Tibial nerve (tissue), 4 donors: ENCODE measurements around the gene MKLN1. TPM values are rescaled to one million over a fixed set of nuclear protein-coding genes. Genes with fewer than 3 reads are reported as not detected.
"Not testable (repeated sequence)": the region's sequence is repeated elsewhere in the genome, so short reads cannot be mapped to it uniquely, and the experiment has no call there.

Source experiments
- DNase-seq, 2 donors: peaks; one replicate each; pipeline ENCODE4 v3.0.0-alpha.2; 2019; ENCODE audit warnings: low spot score in 2 of 2
- H3K27ac ChIP-seq, 4 donors: fragments of 200-600 bp; sonication (generic) in 3 of 4; one replicate each; pipeline ENCODE4 v1.5.1; 2017 to 2019; ENCODE audit warnings: mild to moderate bottlenecking in 1 of 4
- H3K27me3 ChIP-seq, 2 donors: fragments of 200-600 bp; sonication (generic) in 1 of 2; one replicate each; pipeline versions ENCODE4 v1.5.1 to v1.6.0; 2017 to 2019
- H3K36me3 ChIP-seq, 3 donors: fragments of 200-600 bp; sonication (generic); one replicate each; pipeline ENCODE4 v1.5.1; 2018 to 2019
- H3K4me1 ChIP-seq, 4 donors: fragments of 200-600 bp; sonication (generic) in 3 of 4; one replicate each; pipeline ENCODE4 v1.5.1; 2017 to 2019
- H3K4me3 ChIP-seq, 4 donors: fragments of 200-600 bp; sonication (generic) in 3 of 4; one replicate each; pipeline ENCODE4 v1.5.1; 2017 to 2019; ENCODE audit warnings: mild to moderate bottlenecking in 1 of 4, moderate library complexity in 1 of 4
- H3K9me3 ChIP-seq, 4 donors: fragments of 200-600 bp; sonication (generic) in 3 of 4; one replicate each; pipeline ENCODE4 v1.5.1; 2017 to 2019
- EP300 ChIP-seq, 2 donors: sonication (generic); formaldehyde crosslinking; IDR thresholded peaks; one replicate each; pipeline ENCODE4 v1.6.1; 2017; ENCODE audit warnings: antibody characterized with exemption in 2 of 2, mild to moderate bottlenecking in 1 of 2
- POLR2A ChIP-seq, 2 donors: fragments of 450-650 bp; IDR thresholded peaks; one replicate each; pipeline ENCODE4 v1.6.1; 2017; ENCODE audit warnings: antibody characterized with exemption in 2 of 2, mild to moderate bottlenecking in 2 of 2, moderate library complexity in 2 of 2
- WGBS, 2 donors: methylation state at CpG; one replicate each; pipeline ENCODE4 v1.1.5; 2018; 5-methylcytosine and 5-hydroxymethylcytosine counted together
- total RNA-seq, 4 donors: library from RNA; depleted of rRNA; stranded (reverse); fragments of >200 nt; gene quantifications; one replicate each; pipeline ENCODE4 v1.1.0, GENCODE V29; 2016
- TF ChIP-seq, protein P1 (sequence below), 5 experiments: fragments of 200-600 bp in 3 of 5; fragments of 450-650 bp in 2 of 5; sonication (generic) in 3 of 5; IDR thresholded peaks; one replicate each; pipeline ENCODE4 v1.5.1; 2016 to 2019; ENCODE audit warnings: antibody characterized with exemption in 5 of 5, mild to moderate bottlenecking in 3 of 5, moderate library complexity in 2 of 5

Gene MKLN1
- total RNA-seq, 4 donors from 2014 or later = 86.4 to 143 (median 95.0) TPM

DNA sequence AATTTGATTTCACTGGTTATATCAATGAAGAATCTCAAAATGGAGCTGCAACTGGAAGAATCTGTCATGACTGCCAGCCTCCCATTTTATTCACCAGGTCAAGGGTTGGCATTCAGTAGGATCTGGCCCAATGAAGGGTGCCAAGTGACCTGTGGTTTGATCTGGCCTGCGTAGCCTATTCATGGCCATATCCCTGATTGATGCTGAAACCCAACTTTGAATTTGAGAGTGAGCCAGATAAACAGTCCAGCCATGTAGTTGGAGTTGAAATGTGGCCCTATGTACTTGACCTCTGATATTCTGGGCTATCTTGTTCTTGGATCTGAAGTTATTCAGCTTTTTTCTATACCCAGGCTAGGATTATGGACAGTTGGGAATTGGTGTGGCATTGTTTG lies 1.5 kb downstream of the MKLN1 start:
- DNase-seq = peak in 1 of 2 donors; percentile 42
- WGBS, 2 donors = 7 to 8% methylated on average over 1 of the region's 1 CpG
- TF ChIP-seq, protein P1, sequence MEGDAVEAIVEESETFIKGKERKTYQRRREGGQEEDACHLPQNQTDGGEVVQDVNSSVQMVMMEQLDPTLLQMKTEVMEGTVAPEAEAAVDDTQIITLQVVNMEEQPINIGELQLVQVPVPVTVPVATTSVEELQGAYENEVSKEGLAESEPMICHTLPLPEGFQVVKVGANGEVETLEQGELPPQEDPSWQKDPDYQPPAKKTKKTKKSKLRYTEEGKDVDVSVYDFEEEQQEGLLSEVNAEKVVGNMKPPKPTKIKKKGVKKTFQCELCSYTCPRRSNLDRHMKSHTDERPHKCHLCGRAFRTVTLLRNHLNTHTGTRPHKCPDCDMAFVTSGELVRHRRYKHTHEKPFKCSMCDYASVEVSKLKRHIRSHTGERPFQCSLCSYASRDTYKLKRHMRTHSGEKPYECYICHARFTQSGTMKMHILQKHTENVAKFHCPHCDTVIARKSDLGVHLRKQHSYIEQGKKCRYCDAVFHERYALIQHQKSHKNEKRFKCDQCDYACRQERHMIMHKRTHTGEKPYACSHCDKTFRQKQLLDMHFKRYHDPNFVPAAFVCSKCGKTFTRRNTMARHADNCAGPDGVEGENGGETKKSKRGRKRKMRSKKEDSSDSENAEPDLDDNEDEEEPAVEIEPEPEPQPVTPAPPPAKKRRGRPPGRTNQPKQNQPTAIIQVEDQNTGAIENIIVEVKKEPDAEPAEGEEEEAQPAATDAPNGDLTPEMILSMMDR (IDR thresholded peaks at IDR 0.05) = no peak
- TF ChIP-seq EP300 (IDR thresholded peaks at IDR 0.05) (peak in 1 of 2 donors; percentile 90), POLR2A (IDR thresholded peaks at IDR 0.05) (peak in 1 of 2 donors; percentile 31)
- H3K9me3 ChIP-seq = no peaks in the 10 kb centered on the region
- H3K4me1 ChIP-seq = peaks cover 0 to 48% (median 19%) of the 10 kb centered on the region in 4 donors
- H3K36me3 ChIP-seq = peaks cover 0 to 5% (median 0%) of the 10 kb centered on the region in 3 donors
- peak overlapping the region; percentile 96 to 100 (median 98) for H3K27ac ChIP-seq
- H3K27me3 ChIP-seq = no peaks in the 10 kb centered on the region
- H3K4me3 ChIP-seq = peak overlapping the region; percentile 83 to 96 (median 94)

DNA sequence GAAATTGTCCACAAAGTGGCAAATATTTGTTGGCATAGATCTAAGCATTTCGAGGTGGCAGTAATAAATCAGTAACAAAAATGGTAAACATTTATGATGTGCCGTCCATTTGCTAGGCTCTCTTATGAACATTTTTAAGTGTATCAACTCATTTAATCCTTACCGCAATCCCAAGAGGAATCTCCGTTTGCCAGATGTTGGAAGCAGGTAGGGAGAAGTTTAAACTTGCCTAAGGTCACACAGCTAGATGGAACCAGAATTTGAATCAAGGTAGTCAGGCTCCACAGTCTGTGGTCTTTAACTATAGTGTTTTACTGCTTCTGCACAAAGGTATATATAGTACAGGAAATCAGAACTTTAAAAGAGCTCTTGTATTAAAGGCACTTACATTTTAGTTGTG lies 2.6 kb downstream of the MKLN1 start:
- Histone ChIP-seq H3K27me3 (no peaks in the 10 kb centered on the region), H3K36me3 (peaks cover 0 to 5% (median 0%) of the 10 kb centered on the region in 3 donors), H3K4me1 (peaks cover 0 to 52% (median 19%) of the 10 kb centered on the region in 4 donors), H3K27ac (peak overlapping the region in 3 of 4 donors; percentile 9 to 100 (median 98)), H3K4me3 (peak overlapping the region in 1 of 4 donors; percentile 95), H3K9me3 (no peaks in the 10 kb centered on the region)
- WGBS, 2 donors = 63 to 65% methylated on average over 4 of the region's 4 CpGs
- TF ChIP-seq, protein P1 (IDR thresholded peaks at IDR 0.05) = no peak
- no peak for TF ChIP-seq EP300 (IDR thresholded peaks at IDR 0.05)
- no peak for TF ChIP-seq POLR2A (IDR thresholded peaks at IDR 0.05)
- DNase-seq = no peak

DNA sequence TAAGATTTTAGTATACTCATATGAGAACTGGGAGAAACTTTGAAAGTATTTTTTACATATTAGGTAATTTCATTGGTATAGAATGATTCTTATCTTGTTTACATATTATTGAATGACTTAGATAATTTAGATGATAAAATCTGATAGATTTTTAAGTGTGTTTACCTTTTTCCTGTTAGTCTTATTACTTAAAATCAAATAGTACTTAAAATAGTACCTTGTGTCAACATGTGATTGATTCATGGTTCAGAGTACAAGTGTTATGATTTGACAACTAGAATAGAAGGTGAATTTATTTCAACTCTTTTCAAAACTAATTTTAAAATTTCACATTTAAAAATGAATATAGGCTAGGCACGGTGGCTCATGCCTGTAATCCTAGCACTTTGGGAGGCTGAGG lies 4.1 kb downstream of the MKLN1 start:
- 79 to 85% methylated on average over 1 of the region's 1 CpG for WGBS, 2 donors
- TF ChIP-seq, protein P1 (IDR thresholded peaks at IDR 0.05) = no peak
- TF ChIP-seq EP300 (IDR thresholded peaks at IDR 0.05) = no peak
- TF ChIP-seq POLR2A (IDR thresholded peaks at IDR 0.05) = no peak
- no peak overlapping the region for H3K4me3 ChIP-seq
- peaks cover 0 to 5% (median 0%) of the 10 kb centered on the region in 3 donors for H3K36me3 ChIP-seq
- DNase-seq = no peak
- H3K27me3 ChIP-seq = no peaks in the 10 kb centered on the region
- H3K4me1 ChIP-seq = peaks cover 0 to 39% (median 15%) of the 10 kb centered on the region in 4 donors
- peak overlapping the region in 1 of 4 donors; percentile 100 for H3K27ac ChIP-seq
- peaks cover 0 to 10% (median 4%) of the 10 kb centered on the region in 4 donors for H3K9me3 ChIP-seq

DNA sequence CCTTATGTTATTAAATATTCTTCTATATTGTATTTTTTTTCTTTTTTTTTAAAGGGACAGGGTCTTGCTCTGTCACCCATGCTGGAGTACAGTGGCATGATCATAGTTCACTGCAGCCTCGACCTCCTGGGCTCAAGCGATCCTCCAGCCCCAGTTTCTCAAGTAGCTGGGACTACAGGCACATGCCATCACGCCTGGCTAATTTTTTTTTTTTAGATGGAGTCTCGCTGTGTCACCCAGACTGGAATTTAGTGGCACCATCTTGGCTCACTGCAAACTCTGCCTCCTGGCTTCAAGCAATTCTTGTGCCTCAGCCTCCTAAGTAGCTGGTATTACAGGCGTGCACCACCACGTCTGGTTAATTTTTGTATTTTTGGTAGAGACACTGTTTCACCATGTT lies 5.1 kb downstream of the MKLN1 start:
- not testable (repeated sequence) for DNase-seq, H3K4me3 ChIP-seq, H3K36me3 ChIP-seq, H3K27me3 ChIP-seq
- H3K27ac ChIP-seq = peak overlapping the region in 1 of 4 donors; percentile 13
- H3K4me1 ChIP-seq = peaks cover 0 to 38% (median 13%) of the 10 kb centered on the region in 4 donors
- H3K9me3 ChIP-seq = peaks cover 0 to 17% (median 8%) of the 10 kb centered on the region in 4 donors
- 94 to 99% methylated on average over 6 of the region's 6 CpGs for WGBS, 2 donors

DNA sequence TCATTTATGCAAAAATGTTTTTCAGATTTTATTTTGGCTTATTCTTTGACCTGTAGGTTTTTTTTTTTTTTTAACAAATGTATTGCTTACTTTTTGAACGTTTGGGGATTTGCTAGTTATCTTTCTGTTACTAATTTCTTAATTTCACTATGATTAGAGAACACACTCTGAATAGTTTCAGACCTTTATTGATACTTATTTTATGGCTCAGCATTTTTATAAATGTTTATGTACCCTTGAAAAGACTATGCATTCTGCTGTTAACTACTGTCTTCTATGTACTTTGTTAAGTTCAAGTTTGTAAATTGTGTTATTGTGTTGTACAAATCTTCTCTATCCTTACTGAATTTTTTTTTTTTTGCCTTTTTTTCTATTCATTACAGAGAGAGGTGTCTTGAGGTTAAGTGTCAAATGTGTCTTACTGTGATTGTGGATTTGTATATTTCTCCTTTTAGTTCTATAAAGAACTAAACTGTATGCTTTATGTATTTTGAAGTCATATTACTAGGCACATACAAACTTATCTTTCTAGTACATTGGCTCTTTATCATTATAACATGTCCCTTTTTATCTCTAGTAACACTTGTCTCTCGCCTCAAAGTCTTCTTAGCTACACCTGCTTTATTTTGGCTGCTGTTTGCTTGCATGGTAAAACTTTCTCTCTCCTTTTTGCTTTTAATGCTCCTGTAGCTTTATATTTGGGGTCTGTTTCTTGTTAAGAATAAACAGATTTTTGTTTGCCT lies 8.1 kb downstream of the MKLN1 start:
- H3K36me3 ChIP-seq = peaks cover 0 to 5% (median 0%) of the 10 kb centered on the region in 3 donors
- 84 to 89% methylated on average over 2 of the region's 2 CpGs for WGBS, 2 donors
- no peak overlapping the region for H3K4me3 ChIP-seq
- H3K9me3 ChIP-seq = peaks cover 0 to 24% (median 11%) of the 10 kb centered on the region in 4 donors
- no peak for DNase-seq
- no peak overlapping the region for H3K27ac ChIP-seq
- H3K27me3 ChIP-seq = no peaks in the 10 kb centered on the region
- peaks cover 0 to 20% (median 1%) of the 10 kb centered on the region in 4 donors for H3K4me1 ChIP-seq
- no peak for TF ChIP-seq EP300 (IDR thresholded peaks at IDR 0.05)
- TF ChIP-seq POLR2A (IDR thresholded peaks at IDR 0.05) = no peak
- TF ChIP-seq, protein P1 (IDR thresholded peaks at IDR 0.05) = no peak
